Measurements from ENCODE around the gene SLC52A3.

DNA sequence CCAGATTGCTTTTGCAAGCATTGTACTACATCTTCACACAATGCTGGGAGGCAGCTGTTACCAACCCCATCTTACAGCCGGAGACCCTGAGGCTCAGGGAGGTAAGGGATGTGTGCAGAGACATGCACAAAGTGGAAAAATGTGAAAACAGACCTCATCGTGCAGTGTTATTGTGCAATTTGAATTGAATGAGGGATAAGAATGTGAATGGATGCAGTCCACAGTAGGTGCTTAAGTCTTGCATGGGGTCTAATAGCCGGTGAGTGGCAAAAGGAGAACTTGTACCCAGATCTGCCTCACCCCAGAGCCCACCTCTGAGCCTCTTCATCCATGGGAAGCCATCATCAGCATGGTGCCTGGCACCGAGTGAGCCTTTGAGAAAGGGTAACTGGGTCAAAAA is 42.1 kb downstream of the SLC52A3 start:
- TF ChIP-seq, protein P1, sequence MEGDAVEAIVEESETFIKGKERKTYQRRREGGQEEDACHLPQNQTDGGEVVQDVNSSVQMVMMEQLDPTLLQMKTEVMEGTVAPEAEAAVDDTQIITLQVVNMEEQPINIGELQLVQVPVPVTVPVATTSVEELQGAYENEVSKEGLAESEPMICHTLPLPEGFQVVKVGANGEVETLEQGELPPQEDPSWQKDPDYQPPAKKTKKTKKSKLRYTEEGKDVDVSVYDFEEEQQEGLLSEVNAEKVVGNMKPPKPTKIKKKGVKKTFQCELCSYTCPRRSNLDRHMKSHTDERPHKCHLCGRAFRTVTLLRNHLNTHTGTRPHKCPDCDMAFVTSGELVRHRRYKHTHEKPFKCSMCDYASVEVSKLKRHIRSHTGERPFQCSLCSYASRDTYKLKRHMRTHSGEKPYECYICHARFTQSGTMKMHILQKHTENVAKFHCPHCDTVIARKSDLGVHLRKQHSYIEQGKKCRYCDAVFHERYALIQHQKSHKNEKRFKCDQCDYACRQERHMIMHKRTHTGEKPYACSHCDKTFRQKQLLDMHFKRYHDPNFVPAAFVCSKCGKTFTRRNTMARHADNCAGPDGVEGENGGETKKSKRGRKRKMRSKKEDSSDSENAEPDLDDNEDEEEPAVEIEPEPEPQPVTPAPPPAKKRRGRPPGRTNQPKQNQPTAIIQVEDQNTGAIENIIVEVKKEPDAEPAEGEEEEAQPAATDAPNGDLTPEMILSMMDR (conservative IDR thresholded peaks at IDR 0.05; ENCODE audit: low read length): no peak
- no peak for TF ChIP-seq EZH2phosphoT487 (IDR thresholded peaks at IDR 0.05; ENCODE audit: borderline replicate concordance)
